ENCODE data around the gene SNX22.
"Not testable (repeated sequence)": the region's sequence is repeated elsewhere in the genome, so short reads cannot be mapped to it uniquely, and the experiment has no call there.

SNX22 gene

GRCh38 chr15:64151727-64152506 lies at the start of gene SNX22:
Gene SNX22 (plus strand): TSS chr15:64151731. CDS start chr15:64151776, 45 bp downstream.
- DNase-seq (ENCODE audit: low read depth): no peak

- DNase-seq (ENCODE audit: low read depth): no peak
These were observed 49.0 kb upstream of the SNX22 start for GRCh38 chr15:64102497-64102896.

GRCh38 chr15:64105113-64105704 lies 46.3 kb upstream of the SNX22 start:
- DNase-seq (ENCODE audit: low read depth): no peak

- DNase-seq (ENCODE audit: low read depth): no peak
These were observed 44.2 kb upstream of the SNX22 start for GRCh38 chr15:64107337-64107736.

GRCh38 chr15:64110108-64110701 lies 41.3 kb upstream of the SNX22 start:
- DNase-seq (ENCODE audit: low read depth): not testable (repeated sequence)

- DNase-seq (ENCODE audit: low read depth): no peak
These were observed 40.4 kb upstream of the SNX22 start for GRCh38 chr15:64110950-64111678.

- no peak for DNase-seq (ENCODE audit: low read depth)
These were observed 39.9 kb upstream of the SNX22 start for GRCh38 chr15:64111679-64112050.

GRCh38 chr15:64112073-64112772 lies 39.3 kb upstream of the SNX22 start:
- DNase-seq (ENCODE audit: low read depth): no peak

- DNase-seq (ENCODE audit: low read depth): no peak
These were observed 38.6 kb upstream of the SNX22 start for GRCh38 chr15:64112904-64113303.

GRCh38 chr15:64117759-64118487 lies 33.6 kb upstream of the SNX22 start:
- DNase-seq (ENCODE audit: low read depth): no peak

- not testable (repeated sequence) for DNase-seq (ENCODE audit: low read depth)
These were observed 31.2 kb upstream of the SNX22 start for GRCh38 chr15:64120322-64120721.

GRCh38 chr15:64121614-64122013 lies 29.9 kb upstream of the SNX22 start:
- DNase-seq (ENCODE audit: low read depth): no peak

- no peak for DNase-seq (ENCODE audit: low read depth)
These were observed 29.1 kb upstream of the SNX22 start for GRCh38 chr15:64122444-64122843.

GRCh38 chr15:64122936-64123351 lies 28.6 kb upstream of the SNX22 start:
- no peak for DNase-seq (ENCODE audit: low read depth)

- DNase-seq (ENCODE audit: low read depth): no peak
These were observed 25.6 kb upstream of the SNX22 start for GRCh38 chr15:64125978-64126377.

- DNase-seq (ENCODE audit: low read depth): no peak
These were observed 23.8 kb upstream of the SNX22 start for GRCh38 chr15:64127521-64128270.

- no peak for DNase-seq (ENCODE audit: low read depth)
These were observed 21.4 kb upstream of the SNX22 start for GRCh38 chr15:64130159-64130558.

GRCh38 chr15:64131547-64131946 lies 20.0 kb upstream of the SNX22 start:
- DNase-seq (ENCODE audit: low read depth): no peak

- no peak for DNase-seq (ENCODE audit: low read depth)
These were observed 19.3 kb upstream of the SNX22 start for GRCh38 chr15:64132217-64132616.

- no peak for DNase-seq (ENCODE audit: low read depth)
These were observed 17.7 kb upstream of the SNX22 start for GRCh38 chr15:64133623-64134344.

Data from GM04503 (cell line).